ENCODE data around the gene TCEAL7.

DNA sequence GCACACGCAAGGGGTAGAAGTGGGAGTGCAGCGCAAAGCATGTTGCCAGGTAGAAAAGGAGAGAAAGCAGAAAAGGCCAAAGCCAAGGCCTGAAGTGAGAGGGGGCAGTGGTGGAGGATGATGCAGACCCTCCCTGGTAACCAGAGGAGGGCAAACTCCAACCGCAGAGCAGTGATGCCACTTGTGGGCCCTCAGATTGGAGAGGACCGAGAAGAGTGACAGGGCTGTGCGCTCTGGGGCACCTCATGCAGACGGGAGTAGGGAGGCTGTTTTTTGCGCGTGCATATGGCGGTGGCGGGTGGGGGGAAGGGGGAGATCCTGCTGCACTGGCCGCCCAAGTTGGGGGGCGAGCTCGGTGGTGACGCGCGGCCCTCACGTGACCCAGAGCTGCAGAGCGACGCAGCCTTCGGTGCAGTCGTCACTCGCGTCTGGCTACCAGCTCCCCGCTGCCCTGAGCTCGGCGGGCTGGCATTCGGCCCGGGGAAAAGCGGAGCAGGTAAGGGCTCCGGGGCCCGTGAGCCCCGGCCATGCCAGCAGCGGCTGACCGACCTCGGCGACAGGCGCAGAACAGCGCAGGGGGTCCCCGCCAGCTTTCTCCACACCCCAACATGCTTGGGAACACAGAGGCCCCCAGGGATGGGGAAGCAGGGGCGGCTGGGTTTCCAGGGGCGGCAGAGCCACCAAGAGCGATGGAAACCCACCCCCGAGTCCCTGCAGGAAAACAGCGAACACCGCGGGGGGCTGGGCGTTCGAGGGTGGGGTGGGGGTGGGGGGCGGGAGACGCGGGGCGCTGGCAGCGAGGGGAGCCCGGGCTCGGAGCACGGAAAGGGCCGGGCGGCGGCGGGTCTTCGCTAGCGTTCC lies 46.3 kb downstream of the TCEAL7 start, which contains the start of gene BEX3:
- TF ChIP-seq CTCF (IDR thresholded peaks at IDR 0.05): no peak
- no peak for TF ChIP-seq POLR2A (IDR thresholded peaks at IDR 0.05)

Measured in testis (tissue), 2 donors.